NCI-H2107 treated with DMSO at 0.1 percent for 48 hours (cell line): ENCODE results near the gene SLC35E1.

ENCODE experiments used
- DNase-seq: peaks from one replicate; lab custom pipeline; 2025; ENCODE audit not compliant: unreplicated experiment; lab: John Stamatoyannopoulos, UW

Gene SLC35E1

GRCh38 chr19:16572332-16573211, at the start of gene SLC35E1:
Gene SLC35E1 (minus strand): TSS chr19:16572415. CDS start chr19:16572364, 51 bp downstream.
- peak; percentile 86 for DNase-seq

GRCh38 chr19:16621165-16621800, 49.1 kb upstream of the SLC35E1 start:
- no peak for DNase-seq

- no peak for DNase-seq
Observed at GRCh38 chr19:16620584-16620983, 48.4 kb upstream of the SLC35E1 start.

GRCh38 chr19:16620018-16620417, 47.8 kb upstream of the SLC35E1 start:
- no peak for DNase-seq

GRCh38 chr19:16619457-16619856, 47.2 kb upstream of the SLC35E1 start:
- no peak for DNase-seq

GRCh38 chr19:16618248-16618647, 46.0 kb upstream of the SLC35E1 start:
- DNase-seq: no peak

- DNase-seq: no peak
Observed at GRCh38 chr19:16615808-16616207, 43.6 kb upstream of the SLC35E1 start.

- no peak for DNase-seq
Observed at GRCh38 chr19:16614941-16615340, 42.7 kb upstream of the SLC35E1 start.

- DNase-seq: no peak
Observed at GRCh38 chr19:16613841-16614240, 41.6 kb upstream of the SLC35E1 start.

GRCh38 chr19:16612636-16613035, 40.4 kb upstream of the SLC35E1 start:
- no peak for DNase-seq

- peak; percentile 45 for DNase-seq
Observed at GRCh38 chr19:16611121-16611520, 38.9 kb upstream of the SLC35E1 start.

GRCh38 chr19:16609511-16610200, 37.4 kb upstream of the SLC35E1 start:
- DNase-seq: no peak

GRCh38 chr19:16608290-16608739, 36.1 kb upstream of the SLC35E1 start:
- no peak for DNase-seq

- DNase-seq: no peak
Observed at GRCh38 chr19:16607819-16608218, 35.6 kb upstream of the SLC35E1 start.

- DNase-seq: no peak
Observed at GRCh38 chr19:16605553-16605994, 33.4 kb upstream of the SLC35E1 start.

GRCh38 chr19:16605115-16605514, 32.9 kb upstream of the SLC35E1 start:
- no peak for DNase-seq

- DNase-seq: no peak
Observed at GRCh38 chr19:16604615-16605014, 32.4 kb upstream of the SLC35E1 start.

GRCh38 chr19:16603090-16603489, 30.9 kb upstream of the SLC35E1 start:
- DNase-seq: no peak

- DNase-seq: no peak
Observed at GRCh38 chr19:16601378-16602052, 29.3 kb upstream of the SLC35E1 start.

- DNase-seq: no peak
Observed at GRCh38 chr19:16600824-16601223, 28.6 kb upstream of the SLC35E1 start.
